HG03575 (cell line): Measurements from ENCODE around the gene ERBB2.

Source experiments
- ATAC-seq: cut with Tn5 transposase; IDR thresholded peaks from one replicate; pipeline ENCODE4 v1.9.1; 2021; ENCODE audit not compliant: unreplicated experiment, insufficient number of reproducible peaks, low FRiP score; ENCODE audit errors: extremely low read depth

The ERBB2 gene

DNA sequence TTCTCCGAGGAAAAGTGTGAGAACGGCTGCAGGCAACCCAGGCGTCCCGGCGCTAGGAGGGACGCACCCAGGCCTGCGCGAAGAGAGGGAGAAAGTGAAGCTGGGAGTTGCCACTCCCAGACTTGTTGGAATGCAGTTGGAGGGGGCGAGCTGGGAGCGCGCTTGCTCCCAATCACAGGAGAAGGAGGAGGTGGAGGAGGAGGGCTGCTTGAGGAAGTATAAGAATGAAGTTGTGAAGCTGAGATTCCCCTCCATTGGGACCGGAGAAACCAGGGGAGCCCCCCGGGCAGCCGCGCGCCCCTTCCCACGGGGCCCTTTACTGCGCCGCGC lies at the start of gene ERBB2:
Gene ERBB2, plus strand, starts transcription at position 247 of the 330 bp plus-strand sequence. CDS start 175 bp downstream, outside the sequence.
- ATAC-seq: no peak

DNA sequence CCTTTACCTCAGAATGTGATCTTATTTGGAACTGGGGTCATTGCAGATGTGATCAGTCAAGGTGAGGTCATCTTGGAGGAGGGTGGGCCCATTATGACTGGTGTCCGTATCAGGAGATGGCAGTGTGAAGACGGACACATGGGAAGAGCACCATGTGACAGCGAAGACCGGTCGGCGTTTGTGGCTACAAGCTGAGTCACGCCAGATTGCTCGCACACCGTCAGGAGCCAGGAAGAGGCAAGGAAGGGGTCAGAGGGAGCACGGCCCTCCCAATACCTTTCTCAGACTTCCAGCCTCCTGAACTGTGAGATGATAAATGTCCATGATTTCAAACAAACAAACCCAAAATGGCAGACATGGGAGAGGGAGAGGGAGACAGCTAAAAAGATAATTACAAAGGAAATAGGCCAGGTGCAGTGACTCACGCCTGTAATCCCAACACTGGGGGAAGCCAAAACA lies 49.7 kb upstream of the ERBB2 start:
- ATAC-seq: no peak

- no peak for ATAC-seq
These were observed 47.8 kb upstream of the ERBB2 start for GRCh38 chr17:39651923-39652586.

DNA sequence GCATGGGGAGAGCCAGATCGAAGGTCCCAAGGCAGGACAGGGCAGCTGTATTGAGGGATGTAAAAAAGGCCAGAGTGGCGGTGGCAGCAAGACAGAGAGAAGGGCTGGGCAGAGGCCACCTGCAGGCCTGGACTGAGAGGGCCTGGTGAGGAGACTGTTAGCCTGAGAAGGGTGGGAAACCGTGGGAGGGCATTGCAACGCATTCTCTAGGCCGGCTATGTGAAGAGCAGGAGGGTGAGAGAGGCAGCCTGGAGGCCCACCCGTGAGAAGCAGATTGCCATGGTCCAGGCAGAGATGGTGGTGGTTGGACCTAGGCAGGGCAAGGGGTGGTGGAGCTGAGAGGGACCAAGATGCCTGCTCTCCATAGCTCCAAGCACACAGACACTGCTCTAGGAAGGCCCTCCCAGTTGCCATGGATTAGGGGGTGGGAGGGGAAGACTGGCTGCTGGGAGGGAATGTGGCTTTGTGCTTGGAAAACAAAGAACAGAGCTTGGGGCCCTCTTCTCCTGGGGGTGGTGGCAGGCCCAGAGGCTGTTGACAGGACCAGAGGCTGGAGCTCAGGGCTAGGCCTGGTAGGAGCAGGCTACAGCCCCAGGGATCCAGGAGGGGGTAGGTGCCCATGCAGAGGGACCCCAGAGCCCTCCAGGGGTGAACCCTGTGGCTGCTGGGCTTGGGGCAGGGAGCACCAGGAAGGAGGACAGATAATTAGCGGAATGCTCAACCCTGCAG lies 47.1 kb upstream of the ERBB2 start:
- ATAC-seq: no peak

GRCh38 chr17:39653316-39653661 lies 46.6 kb upstream of the ERBB2 start:
- ATAC-seq: no peak

- ATAC-seq: no peak
These were observed 46.1 kb upstream of the ERBB2 start for GRCh38 chr17:39653662-39654331.

- ATAC-seq: no peak
These were observed 44.8 kb upstream of the ERBB2 start for GRCh38 chr17:39655105-39655504.

- no peak for ATAC-seq
These were observed 41.5 kb upstream of the ERBB2 start for GRCh38 chr17:39658346-39658745.

DNA sequence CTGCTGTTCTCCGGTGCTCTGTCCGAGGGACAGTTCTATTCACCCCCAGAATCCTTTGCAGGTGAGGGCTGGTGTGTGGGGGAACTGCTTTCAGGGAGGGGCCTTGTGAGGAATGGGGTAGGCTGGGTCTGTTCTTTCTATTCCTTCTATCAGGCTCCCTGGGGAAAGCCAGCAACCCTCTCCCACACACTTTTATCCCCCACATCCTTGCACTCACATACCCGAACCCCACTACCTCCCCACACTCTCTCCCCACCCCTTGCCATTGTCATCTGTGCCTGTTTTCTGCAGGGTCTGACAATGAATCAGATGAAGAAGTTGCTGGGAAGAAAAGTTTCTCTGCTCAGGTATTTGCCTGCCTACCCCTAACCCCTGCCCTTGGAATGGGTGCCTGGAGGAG lies 41.1 kb upstream of the ERBB2 start:
- no peak for ATAC-seq

DNA sequence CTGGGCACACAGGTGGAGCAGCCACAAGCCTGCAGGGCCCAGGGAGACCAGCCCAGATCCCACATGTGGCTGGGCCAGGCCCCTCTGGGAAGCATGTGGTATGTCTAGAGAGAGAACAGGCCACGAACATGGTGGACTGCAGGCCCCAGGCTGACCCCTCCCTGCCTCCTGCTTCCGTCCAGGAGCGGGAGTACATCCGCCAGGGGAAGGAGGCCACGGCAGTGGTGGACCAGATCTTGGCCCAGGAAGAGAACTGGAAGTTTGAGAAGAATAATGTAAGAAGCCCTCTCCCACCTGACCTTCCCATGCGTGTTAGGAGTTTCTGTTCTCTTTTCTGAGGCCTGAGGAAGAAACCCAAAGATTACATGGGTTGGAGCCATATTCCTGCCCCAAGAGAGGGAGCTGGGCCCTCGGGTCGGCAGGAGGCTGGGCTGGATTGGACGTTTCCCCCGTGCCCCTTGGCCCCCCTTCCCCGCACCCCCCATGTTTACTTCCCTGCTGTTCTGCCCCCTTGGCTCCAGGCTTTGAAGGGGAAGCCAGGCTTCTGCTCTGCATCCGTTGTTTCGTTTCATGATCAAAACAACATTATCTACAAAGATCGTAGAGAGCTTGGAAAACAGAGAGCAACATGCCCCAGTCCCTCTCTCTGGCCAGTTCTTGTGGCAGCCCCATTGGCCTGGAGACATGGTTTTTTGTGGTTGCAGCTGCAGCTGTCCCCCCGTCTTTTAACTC lies 40.4 kb upstream of the ERBB2 start:
- ATAC-seq: no peak

DNA sequence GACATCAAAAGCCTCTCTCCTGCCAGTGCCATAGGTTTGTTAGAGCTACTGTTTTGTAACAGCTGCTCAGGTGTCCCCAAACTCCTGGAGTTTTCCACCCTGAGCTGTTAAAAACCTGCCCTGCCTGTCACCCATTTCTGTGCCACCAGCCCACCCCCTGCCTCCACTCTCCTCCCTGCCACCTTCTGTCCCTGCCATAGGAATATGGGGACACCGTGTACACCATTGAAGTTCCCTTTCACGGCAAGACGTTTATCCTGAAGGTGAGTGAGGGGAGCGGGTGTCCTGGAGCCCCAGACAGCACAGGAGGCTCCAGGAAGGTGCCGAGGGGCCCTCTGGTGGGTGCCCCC lies 39.9 kb upstream of the ERBB2 start:
- no peak for ATAC-seq

DNA sequence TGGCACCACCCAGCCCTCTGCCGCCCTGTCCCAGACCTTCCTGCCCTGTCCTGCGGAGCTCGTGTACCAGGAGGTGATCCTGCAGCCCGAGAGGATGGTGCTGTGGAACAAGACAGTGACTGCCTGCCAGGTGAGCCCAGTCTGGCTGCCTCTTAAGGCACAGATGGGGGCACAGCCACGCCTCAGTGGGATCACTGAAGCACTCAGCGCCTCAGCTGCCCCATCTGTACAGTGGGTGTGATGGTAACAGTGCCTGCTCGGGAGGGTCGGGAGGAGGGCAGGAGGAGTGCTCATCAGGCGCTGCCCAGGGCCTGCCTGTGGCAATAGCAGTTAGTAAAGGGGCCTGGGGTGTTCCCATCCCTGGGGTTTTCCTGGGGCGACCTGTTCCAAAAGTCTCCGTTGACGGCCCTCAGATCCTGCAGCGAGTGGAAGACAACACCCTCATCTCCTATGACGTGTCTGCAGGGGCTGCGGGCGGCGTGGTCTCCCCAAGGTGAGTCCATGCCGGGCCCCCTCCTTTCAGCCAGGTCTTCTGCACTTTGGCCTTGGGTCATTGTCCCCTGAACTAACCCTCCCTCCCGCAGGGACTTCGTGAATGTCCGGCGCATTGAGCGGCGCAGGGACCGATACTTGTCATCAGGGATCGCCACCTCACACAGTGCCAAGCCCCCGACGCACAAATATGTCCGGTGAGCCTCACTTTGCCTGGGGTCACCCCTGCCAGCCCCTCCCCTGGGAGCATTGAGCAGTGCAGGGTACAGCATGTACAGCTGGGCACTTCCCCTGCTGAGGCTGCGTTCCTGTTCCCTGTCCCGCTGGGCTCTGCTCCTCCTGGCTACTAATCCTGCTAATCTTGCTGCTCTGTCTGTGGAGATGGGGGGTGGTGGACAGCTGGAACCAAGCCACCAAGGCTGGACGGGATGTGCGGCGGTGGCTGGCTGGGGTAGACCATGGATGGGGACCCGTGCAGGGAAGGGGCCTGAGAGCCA lies 39.2 kb upstream of the ERBB2 start:
- ATAC-seq: no peak

DNA sequence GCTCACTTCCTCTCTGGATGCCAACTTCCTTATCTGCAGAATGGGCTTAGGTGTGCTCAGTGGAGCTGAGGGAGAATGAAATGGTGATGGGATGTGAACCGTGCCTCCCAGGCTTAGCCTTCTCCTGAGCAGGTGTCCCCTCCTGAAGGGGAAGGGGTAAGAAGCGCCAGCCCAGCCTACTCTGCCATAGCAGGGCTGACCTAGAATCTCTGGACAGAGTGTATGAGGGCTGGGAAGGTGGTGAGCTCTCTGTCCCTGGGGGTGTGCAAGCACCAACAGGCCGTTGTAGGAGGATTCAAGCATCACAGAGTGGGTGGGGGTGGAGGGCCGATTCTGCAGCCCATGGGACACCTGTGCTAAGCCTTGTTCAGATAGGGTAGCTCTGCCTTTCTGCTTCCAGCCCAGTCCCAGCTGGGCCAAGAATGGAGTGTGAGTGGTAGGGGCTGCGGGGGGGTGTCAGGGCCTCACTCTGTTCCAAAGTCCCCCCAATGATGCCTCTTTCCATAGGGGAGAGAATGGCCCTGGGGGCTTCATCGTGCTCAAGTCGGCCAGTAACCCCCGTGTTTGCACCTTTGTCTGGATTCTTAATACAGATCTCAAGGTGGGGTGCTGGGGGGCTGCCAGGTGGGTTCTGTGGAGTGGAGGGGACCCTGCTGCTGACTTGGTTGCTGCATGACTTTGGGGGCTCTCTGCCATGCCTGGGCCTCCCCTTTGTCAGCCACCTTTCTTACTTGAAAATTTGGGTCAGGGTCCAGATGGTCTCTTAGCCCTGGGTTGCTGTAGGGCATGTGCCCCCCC lies 37.9 kb upstream of the ERBB2 start:
- no peak for ATAC-seq

DNA sequence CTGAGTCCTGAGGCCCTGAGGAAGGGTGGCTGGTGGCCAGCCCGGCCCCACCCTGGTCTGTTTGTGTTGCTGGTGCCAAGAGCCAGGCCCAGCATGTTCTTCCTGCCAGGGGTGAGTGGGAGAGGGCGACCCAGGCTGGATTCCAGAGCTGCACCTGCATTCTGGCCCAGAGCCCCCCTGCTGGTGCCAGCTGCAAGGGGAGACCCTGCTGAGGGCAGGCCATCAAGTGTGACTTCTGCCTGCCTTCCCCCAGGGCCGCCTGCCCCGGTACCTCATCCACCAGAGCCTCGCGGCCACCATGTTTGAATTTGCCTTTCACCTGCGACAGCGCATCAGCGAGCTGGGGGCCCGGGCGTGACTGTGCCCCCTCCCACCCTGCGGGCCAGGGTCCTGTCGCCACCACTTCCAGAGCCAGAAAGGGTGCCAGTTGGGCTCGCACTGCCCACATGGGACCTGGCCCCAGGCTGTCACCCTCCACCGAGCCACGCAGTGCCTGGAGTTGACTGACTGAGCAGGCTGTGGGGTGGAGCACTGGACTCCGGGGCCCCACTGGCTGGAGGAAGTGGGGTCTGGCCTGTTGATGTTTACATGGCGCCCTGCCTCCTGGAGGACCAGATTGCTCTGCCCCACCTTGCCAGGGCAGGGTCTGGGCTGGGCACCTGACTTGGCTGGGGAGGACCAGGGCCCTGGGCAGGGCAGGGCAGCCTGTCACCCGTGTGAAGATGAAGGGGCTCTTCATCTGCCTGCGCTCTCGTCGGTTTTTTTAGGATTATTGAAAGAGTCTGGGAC lies 37.1 kb upstream of the ERBB2 start:
- no peak for ATAC-seq

- ATAC-seq: no peak
These were observed 36.5 kb upstream of the ERBB2 start for GRCh38 chr17:39663340-39663687.

DNA sequence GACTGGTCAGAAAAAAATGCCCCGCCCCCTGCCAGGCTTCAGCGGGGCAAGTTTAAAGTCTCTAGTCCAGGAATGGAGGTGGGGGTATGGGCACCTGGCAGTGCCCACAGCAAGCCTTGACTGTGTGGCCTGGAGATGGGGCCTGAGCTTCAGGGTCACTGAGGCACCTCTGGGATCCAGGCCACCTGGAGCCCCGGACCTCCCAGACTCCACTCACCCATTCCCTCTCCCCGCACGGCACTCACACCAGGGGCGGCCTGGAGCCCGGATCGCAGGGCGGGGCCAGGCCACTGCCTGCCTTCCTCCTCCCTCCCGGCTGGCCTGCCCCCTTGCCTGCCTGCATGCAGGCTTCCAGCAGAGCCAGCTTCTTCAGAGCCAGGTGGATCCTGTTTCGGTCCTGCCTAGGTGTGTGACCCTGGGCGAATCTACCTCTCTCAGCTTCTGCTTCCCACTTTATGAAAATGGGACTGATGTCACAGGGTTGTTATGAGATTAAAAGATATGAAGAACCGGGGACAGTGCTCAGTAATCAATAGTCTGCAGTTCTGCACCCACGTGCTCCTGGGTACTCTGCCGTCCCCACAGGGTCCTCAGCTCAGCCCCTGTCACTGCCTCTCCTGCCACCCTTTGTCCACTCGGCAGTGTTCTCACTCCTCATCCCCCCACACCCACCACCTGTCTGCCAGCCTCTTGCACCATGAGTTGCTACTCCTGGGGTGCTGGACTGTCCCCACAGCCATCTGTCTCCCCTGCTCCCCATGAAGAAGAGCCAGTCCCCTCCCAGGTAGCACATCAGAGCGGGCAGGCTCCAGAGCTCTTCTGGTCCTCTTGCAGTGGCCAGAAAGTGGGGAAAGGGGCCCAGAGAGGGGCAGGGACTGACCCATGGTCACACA lies 35.9 kb upstream of the ERBB2 start:
- no peak for ATAC-seq
